ENCODE data around the gene UNC13C. TPM values are rescaled to one million over a fixed set of nuclear protein-coding genes. Genes with fewer than 3 reads are reported as not detected.
A peak's percentile ranks its signal among the peaks of the same experiment; 100 is the strongest.

The UNC13C gene
- total and polyA plus RNA-seq, 2 experiments from 2014 or later, result 0.92 to 10.3 TPM

DNA sequence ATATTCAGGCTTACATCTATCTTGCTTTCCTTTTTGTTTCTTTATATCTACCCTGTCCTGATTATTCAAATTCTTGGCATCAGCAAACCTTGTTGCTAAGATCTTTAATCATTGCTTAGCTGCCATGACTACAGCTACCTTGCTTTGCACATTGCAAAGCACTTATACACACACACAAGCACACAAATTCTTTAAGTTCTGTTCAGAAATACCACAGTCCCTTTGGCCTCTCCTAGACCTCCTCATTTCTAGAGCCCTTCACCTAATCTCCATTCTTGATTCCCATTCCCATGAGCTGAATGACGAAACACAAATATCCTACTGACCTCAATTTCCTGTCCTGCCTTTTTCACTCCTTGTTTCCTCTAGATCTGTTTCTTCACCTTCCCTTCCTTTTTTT lies 409.6 kb downstream of the UNC13C start:
- Histone ChIP-seq H3K9me2 (replicated peaks; ENCODE audit: insufficient read depth) (no peaks in the 10 kb centered on the region), H3K79me2 (no peaks in the 10 kb centered on the region), H4K20me1 (ENCODE audit: insufficient read depth, poor library complexity, severe bottlenecking) (no peaks in the 10 kb centered on the region), H3K4me1 (ENCODE audit: insufficient read depth) (no peaks in the 10 kb centered on the region), H3K27ac (peak overlapping the region; percentile 6), H2AFZ (no peak overlapping the region), H3K36me3 (replicated peaks; ENCODE audit: insufficient read depth, low read depth) (no peaks in the 10 kb centered on the region), H3K4me3 (no peak overlapping the region), H3K4me2 (no peak overlapping the region), H3K9me3 (ENCODE audit: low read depth) (no peaks in the 10 kb centered on the region), H3K27me3 (no peaks in the 10 kb centered on the region)
- TF ChIP-seq EZH2phosphoT487 (IDR thresholded peaks at IDR 0.05; ENCODE audit: low read depth, severe bottlenecking, unreplicated experiment) (no peak), EZH2 (IDR thresholded peaks at IDR 0.05; ENCODE audit: borderline replicate concordance) (no peak)
- TF ChIP-seq, protein P1, sequence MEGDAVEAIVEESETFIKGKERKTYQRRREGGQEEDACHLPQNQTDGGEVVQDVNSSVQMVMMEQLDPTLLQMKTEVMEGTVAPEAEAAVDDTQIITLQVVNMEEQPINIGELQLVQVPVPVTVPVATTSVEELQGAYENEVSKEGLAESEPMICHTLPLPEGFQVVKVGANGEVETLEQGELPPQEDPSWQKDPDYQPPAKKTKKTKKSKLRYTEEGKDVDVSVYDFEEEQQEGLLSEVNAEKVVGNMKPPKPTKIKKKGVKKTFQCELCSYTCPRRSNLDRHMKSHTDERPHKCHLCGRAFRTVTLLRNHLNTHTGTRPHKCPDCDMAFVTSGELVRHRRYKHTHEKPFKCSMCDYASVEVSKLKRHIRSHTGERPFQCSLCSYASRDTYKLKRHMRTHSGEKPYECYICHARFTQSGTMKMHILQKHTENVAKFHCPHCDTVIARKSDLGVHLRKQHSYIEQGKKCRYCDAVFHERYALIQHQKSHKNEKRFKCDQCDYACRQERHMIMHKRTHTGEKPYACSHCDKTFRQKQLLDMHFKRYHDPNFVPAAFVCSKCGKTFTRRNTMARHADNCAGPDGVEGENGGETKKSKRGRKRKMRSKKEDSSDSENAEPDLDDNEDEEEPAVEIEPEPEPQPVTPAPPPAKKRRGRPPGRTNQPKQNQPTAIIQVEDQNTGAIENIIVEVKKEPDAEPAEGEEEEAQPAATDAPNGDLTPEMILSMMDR (IDR thresholded peaks at IDR 0.05; ENCODE audit: poor library complexity), result no peak
- DNase-seq (ENCODE audit: low spot score), result no peak
- 86% methylated on average over 1 of the region's 1 CpG for WGBS (ENCODE audit: low lambda C conversion rate, missing lambda C conversion rate)

GRCh38 chr15:54388746-54389145 lies 410.5 kb downstream of the UNC13C start:
- WGBS (ENCODE audit: low lambda C conversion rate, missing lambda C conversion rate), result 77% methylated on average over 1 of the region's 1 CpG
- TF ChIP-seq EZH2 (IDR thresholded peaks at IDR 0.05; ENCODE audit: borderline replicate concordance) (no peak), EZH2phosphoT487 (IDR thresholded peaks at IDR 0.05; ENCODE audit: low read depth, severe bottlenecking, unreplicated experiment) (no peak)
- TF ChIP-seq, protein P1 (IDR thresholded peaks at IDR 0.05; ENCODE audit: poor library complexity), result no peak

GRCh38 chr15:54410481-54410880 lies 432.2 kb downstream of the UNC13C start:
- Histone ChIP-seq H2AFZ (no peak overlapping the region), H3K27ac (no peak overlapping the region), H3K27me3 (no peaks in the 10 kb centered on the region), H3K4me3 (no peak overlapping the region), H3K9me3 (ENCODE audit: low read depth) (no peaks in the 10 kb centered on the region), H3K79me2 (no peaks in the 10 kb centered on the region), H3K4me1 (ENCODE audit: insufficient read depth) (no peaks in the 10 kb centered on the region), H3K9me2 (replicated peaks; ENCODE audit: insufficient read depth) (no peaks in the 10 kb centered on the region), H3K4me2 (no peak overlapping the region), H4K20me1 (ENCODE audit: insufficient read depth, poor library complexity, severe bottlenecking) (no peaks in the 10 kb centered on the region), H3K36me3 (replicated peaks; ENCODE audit: insufficient read depth, low read depth) (no peaks in the 10 kb centered on the region)
- DNase-seq (ENCODE audit: low spot score), result no peak
- TF ChIP-seq EZH2 (IDR thresholded peaks at IDR 0.05; ENCODE audit: borderline replicate concordance) (no peak), EZH2phosphoT487 (IDR thresholded peaks at IDR 0.05; ENCODE audit: low read depth, severe bottlenecking, unreplicated experiment) (no peak)
- TF ChIP-seq, protein P1 (IDR thresholded peaks at IDR 0.05; ENCODE audit: poor library complexity), result no peak
- WGBS (ENCODE audit: low lambda C conversion rate, missing lambda C conversion rate), result 35% methylated on average over 2 of the region's 2 CpGs

More at GRCh38 chr15:54388746-54389145, 410.5 kb downstream of the UNC13C start:
- Histone ChIP-seq H4K20me1 (ENCODE audit: insufficient read depth, poor library complexity, severe bottlenecking) (no peaks in the 10 kb centered on the region), H3K4me1 (ENCODE audit: insufficient read depth) (no peaks in the 10 kb centered on the region), H3K9me3 (ENCODE audit: low read depth) (no peaks in the 10 kb centered on the region), H3K36me3 (replicated peaks; ENCODE audit: insufficient read depth, low read depth) (no peaks in the 10 kb centered on the region), H2AFZ (no peak overlapping the region), H3K27me3 (no peaks in the 10 kb centered on the region), H3K4me3 (no peak overlapping the region), H3K79me2 (no peaks in the 10 kb centered on the region), H3K9me2 (replicated peaks; ENCODE audit: insufficient read depth) (no peaks in the 10 kb centered on the region), H3K27ac (peak overlapping the region; percentile 50), H3K4me2 (peak overlapping the region; percentile 22)
- DNase-seq (ENCODE audit: low spot score), result no peak

- Histone ChIP-seq H3K4me2 (no peak overlapping the region), H3K79me2 (no peaks in the 10 kb centered on the region), H3K9me2 (replicated peaks; ENCODE audit: insufficient read depth) (no peaks in the 10 kb centered on the region), H3K4me3 (no peak overlapping the region), H3K27me3 (no peaks in the 10 kb centered on the region), H2AFZ (no peak overlapping the region), H3K27ac (no peak overlapping the region), H3K4me1 (ENCODE audit: insufficient read depth) (no peaks in the 10 kb centered on the region), H3K36me3 (replicated peaks; ENCODE audit: insufficient read depth, low read depth) (no peaks in the 10 kb centered on the region), H3K9me3 (ENCODE audit: low read depth) (no peaks in the 10 kb centered on the region), H4K20me1 (ENCODE audit: insufficient read depth, poor library complexity, severe bottlenecking) (no peaks in the 10 kb centered on the region)
- 67% methylated on average over 2 of the region's 2 CpGs for WGBS (ENCODE audit: low lambda C conversion rate, missing lambda C conversion rate)
- TF ChIP-seq EZH2phosphoT487 (IDR thresholded peaks at IDR 0.05; ENCODE audit: low read depth, severe bottlenecking, unreplicated experiment) (no peak), EZH2 (IDR thresholded peaks at IDR 0.05; ENCODE audit: borderline replicate concordance) (no peak)
- TF ChIP-seq, protein P1 (IDR thresholded peaks at IDR 0.05; ENCODE audit: poor library complexity), result no peak
- DNase-seq (ENCODE audit: low spot score), result no peak
These were observed 445.9 kb downstream of the UNC13C start for GRCh38 chr15:54424171-54424570.
